Islet of Langerhans (tissue), 1 donor: Measurements from ENCODE around the gene VTCN1.
A peak's percentile ranks its signal among the peaks of the same experiment; 100 is the strongest.
"Not testable (repeated sequence)": the region's sequence is repeated elsewhere in the genome, so short reads cannot be mapped to it uniquely, and the experiment has no call there.

ENCODE experiments used
- FAIRE-seq: peaks from one replicate; lab custom pipeline; 2011; peaks lifted over from hg19 to GRCh38; lab: Jason Lieb, UNC

Gene VTCN1, protein sequence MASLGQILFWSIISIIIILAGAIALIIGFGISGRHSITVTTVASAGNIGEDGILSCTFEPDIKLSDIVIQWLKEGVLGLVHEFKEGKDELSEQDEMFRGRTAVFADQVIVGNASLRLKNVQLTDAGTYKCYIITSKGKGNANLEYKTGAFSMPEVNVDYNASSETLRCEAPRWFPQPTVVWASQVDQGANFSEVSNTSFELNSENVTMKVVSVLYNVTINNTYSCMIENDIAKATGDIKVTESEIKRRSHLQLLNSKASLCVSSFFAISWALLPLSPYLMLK

GRCh38 chr1:117210831-117211261, at the start of gene VTCN1:
TSS of gene VTCN1 (minus strand) at chr1:117210927. CDS start at chr1:117210855, 72 bp downstream.
- no peak for FAIRE-seq

- no peak for FAIRE-seq
Measured at GRCh38 chr1:117258791-117259190, 48.1 kb upstream of the VTCN1 start.

DNA sequence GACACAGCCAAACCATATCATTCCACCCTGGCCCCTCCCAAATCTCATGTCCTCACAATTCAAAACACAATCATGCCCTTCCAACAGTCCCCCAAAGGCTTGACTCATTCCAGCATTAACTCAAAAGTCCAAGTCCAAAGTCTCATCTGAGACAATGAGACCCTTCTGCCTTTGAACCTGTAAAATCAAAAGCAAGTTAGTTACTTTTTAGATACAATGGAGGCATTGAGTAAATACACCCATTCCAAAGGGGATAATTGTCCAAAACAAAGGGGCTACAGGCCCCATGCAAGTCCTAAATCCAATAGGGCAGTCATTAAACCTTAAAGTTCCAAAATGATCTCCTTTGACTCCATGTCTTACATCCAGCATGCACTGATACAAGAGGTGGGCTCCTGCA, 47.3 kb upstream of the VTCN1 start:
- FAIRE-seq, result not testable (repeated sequence)

DNA sequence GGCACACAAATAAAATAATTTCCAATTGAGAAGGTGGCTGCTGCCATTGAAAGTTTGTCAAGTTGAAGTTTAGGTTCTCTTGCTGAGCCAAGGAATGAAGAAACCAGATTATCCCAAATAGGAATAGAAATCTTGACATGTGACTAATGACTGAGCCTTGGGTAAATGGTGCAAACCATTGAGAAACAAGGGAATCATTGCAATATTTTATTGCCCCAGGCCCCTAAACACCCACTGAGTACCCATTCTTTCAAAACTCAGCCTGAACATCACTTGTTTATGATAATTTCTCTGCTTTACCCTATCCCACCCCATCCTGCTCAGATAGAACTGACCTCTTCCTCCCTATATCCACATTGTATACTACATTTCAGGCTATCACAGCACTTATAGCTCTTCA, 46.6 kb upstream of the VTCN1 start:
- no peak for FAIRE-seq

DNA sequence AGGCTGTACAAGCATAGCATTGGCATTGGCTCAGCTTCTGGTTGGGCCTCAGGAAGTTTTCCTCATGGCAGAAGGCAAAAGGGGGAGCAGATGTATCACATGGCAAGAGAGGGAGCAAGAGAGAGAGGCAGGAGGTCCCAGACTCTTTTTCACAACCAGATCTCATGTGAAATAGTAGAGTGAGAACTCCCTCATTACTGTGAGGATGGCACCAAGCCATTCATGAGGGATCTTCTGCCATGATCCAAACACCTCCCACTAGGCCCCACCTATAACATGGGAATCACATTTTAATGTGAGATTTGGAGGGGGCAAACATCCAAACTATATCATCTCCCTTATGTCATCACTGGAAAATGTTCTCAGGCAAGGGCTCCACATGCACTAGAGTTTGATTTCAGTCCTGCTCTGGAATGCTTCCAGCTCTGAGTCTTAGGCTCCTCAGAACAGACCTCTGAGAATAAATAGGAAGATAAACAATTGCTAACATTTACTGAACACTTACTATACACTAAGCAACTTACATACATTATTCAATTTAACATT, 39.4 kb upstream of the VTCN1 start:
- FAIRE-seq, result no peak

- no peak for FAIRE-seq
Measured at GRCh38 chr1:117244971-117245370, 34.2 kb upstream of the VTCN1 start.

- FAIRE-seq, result no peak
Measured at GRCh38 chr1:117244306-117244705, 33.6 kb upstream of the VTCN1 start.

DNA sequence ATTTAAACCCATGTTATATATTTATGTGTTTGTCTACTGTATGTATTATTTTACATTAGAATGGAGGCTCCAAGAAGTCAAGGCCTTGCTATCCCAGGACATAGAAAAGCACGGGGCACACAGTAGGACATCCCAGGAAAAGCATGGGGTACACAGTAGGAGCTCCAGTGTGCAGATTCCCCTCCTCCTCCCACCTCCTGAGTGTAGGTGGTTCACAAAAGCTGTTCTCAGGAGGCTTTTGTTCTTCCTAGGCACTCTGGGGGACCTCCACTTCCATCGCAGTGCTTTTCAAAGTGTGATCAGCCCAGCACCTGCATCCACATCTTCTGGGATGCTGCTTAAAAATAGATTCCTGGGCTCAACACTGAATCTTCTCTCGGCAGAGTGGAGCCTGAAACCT, 30.8 kb upstream of the VTCN1 start:
- FAIRE-seq, result no peak

DNA sequence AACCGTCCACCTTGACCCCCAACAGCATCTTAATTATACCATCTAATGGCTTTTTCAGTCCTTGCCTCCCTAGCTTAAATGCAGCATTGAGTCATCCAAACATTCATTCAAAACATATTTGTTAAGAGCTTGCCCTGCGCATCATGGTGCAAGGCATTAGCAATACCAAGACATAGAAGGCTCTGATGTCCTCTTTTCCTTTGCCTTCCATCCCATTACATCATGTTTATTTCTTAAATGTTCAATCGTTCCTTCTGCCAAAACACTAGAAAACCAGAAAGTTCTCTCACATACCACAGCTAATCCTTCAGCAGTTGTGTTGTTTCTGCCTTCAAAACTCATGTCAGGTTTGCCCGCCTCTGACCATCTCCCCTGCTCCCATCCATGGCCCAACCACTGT, 29.8 kb upstream of the VTCN1 start:
- no peak for FAIRE-seq

DNA sequence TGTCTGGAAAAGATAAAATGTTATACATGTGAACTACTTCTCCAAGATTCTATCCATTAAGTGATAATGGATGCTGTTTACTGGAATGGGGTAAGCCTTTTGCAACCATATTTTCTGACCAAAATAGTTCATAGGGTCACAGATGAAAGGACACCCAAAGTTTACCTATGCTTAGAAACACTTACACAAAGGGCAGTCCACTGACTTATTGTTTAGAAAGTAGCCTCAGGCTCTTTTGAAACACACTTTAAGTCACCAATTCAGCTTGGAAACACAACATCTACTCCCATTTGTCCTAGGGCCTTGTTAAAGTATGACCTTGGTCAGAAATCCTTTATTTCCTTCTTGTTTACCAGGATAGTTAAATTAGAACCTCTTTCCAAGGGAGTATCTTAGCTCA, 28.7 kb upstream of the VTCN1 start:
- FAIRE-seq, result no peak

GRCh38 chr1:117237726-117238381, 27.1 kb upstream of the VTCN1 start:
- FAIRE-seq, result no peak

DNA sequence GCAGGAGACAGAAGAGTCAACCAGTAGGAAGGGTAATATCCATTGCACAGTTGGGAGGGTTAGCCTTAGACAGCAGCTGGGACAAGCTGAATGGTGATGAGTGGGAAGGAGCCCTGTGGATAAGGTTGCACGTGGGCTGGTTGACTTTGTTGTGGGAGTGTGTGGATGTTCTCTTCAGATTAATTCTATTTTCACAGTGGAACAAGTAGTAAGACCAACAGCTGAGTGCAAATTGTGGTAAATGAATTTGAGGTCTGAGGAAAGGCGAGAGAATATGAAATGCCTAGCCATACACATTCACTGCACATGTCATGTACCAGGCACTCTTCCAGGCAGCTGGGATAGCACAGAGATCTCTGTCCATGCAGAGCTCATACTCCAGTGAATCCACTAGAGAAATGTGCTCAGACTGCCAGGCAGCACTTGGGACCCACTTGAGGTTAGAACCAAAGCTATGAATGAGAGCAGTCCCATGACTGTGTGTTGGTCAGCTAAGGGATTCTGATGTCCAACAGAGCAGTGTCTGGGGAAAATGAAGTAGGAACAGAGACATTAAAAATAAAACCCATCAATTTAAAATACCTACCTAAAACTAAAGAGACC, 25.2 kb upstream of the VTCN1 start:
- FAIRE-seq, result no peak

- FAIRE-seq, result no peak
Measured at GRCh38 chr1:117232531-117232930, 21.8 kb upstream of the VTCN1 start.

GRCh38 chr1:117231748-117232373, 21.1 kb upstream of the VTCN1 start:
- peak; percentile 51 for FAIRE-seq

GRCh38 chr1:117231312-117231711, 20.6 kb upstream of the VTCN1 start:
- no peak for FAIRE-seq

DNA sequence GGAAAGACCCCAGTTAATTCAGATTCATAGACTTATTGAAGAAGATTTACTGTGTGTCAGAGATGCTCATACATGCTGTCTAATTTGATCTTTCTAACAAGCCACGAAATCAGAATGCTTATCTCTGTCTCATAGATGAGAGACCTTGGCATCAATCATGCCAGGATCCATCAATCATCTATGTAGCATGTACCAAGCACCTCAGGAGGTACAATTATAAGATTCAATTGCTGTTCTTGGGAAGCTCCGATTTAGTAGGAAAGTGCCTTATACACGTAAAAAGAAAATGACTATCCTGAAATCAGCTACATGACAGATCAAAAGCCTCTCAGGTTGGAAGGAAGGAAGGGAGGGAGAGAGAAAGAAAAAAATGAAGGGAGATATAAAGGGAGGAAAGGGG, 18.5 kb upstream of the VTCN1 start:
- FAIRE-seq, result no peak

DNA sequence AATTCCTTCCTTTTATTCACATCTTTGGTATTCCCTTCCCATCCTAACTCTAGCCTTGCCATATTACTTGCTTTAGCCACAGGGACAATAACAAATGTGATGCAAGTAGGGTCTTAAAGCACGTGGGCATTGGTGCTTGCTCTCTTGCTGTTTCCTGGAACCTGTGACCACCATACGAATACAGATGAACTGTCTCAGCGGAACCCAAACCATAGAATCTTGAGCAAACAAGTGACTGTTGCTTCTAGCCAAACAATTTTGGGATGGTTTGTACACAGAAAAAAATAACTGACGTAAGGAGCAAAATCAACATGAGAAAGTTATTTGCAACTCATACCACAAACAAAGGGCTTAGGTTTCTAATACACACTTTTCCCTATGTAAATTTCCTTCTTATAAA, 15.2 kb upstream of the VTCN1 start:
- no peak for FAIRE-seq

- no peak for FAIRE-seq
Measured at GRCh38 chr1:117216718-117217117, 6.0 kb upstream of the VTCN1 start.

- no peak for FAIRE-seq
Measured at GRCh38 chr1:117215733-117216462, 5.2 kb upstream of the VTCN1 start.

DNA sequence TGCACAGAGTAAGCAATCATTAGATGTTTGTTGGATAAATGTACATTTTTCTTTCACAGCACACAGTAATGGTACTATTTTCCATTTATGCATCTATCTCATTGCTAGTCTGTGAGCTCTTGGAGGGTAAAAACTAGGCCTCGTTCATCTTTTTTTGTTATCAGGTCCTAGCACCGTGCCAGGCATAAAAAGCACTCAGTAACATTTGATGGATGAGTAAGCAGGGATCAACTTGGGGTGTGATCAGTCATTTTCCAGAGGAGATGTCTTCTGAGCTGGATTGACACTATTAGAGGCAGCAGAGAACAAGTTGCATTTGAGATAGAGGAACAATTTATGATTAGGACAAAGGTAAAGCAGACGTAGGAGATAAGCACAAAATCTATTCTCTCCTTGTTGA, 4.3 kb upstream of the VTCN1 start:
- no peak for FAIRE-seq

DNA sequence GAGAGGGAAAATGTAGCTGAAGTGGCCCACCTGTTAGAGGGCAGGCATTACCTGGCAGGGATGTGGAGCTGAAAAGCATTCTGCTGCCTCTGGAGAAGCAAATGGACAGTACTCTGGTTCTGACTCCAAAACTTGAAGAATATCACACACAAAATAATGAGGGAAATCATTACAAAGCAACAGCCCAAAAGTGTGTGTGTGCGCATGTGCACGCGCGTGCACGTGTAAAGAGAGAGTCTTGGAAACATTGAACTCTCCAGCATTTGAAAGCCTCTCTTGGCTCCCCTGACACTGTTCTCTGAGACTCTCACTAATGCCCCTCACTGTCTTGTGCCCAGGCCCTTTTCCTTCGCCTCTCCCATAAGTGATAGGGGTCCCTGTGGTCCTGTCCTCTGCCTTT, 2.3 kb upstream of the VTCN1 start:
- no peak for FAIRE-seq

DNA sequence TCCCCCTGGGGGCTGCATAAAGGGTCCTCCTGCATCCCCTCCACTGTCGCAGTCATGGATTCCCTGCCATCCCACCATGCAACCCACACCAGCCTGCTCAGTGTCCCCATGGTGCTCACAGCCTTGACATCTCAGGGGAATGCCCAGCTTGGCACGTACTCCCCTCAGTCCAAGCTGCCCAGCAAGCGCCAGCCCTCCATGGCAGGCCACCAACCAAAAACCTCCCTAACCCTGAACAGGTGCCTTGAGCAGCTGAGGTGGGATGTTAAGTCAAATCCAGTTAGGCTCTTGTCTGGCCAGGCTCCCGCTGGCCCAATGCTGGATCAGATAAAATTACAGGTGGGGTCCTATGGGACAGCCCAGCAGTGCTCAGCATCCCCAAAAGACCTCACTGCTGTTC, 341 bp downstream of the VTCN1 start:
- no peak for FAIRE-seq
